ENCODE results near the gene SLC2A14.

- TF ChIP-seq, protein P1, sequence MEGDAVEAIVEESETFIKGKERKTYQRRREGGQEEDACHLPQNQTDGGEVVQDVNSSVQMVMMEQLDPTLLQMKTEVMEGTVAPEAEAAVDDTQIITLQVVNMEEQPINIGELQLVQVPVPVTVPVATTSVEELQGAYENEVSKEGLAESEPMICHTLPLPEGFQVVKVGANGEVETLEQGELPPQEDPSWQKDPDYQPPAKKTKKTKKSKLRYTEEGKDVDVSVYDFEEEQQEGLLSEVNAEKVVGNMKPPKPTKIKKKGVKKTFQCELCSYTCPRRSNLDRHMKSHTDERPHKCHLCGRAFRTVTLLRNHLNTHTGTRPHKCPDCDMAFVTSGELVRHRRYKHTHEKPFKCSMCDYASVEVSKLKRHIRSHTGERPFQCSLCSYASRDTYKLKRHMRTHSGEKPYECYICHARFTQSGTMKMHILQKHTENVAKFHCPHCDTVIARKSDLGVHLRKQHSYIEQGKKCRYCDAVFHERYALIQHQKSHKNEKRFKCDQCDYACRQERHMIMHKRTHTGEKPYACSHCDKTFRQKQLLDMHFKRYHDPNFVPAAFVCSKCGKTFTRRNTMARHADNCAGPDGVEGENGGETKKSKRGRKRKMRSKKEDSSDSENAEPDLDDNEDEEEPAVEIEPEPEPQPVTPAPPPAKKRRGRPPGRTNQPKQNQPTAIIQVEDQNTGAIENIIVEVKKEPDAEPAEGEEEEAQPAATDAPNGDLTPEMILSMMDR (conservative IDR thresholded peaks at IDR 0.05; ENCODE audit: low read length) = no peak
- TF ChIP-seq EZH2phosphoT487 (IDR thresholded peaks at IDR 0.05; ENCODE audit: borderline replicate concordance) = no peak
These were observed 44.9 kb upstream of the SLC2A14 start for GRCh38 chr12:7917392-7918267.

Measured in Loucy (cell line).